Kidney glomerular epithelial cell (primary cell): ENCODE measurements around the gene RNF8.
"Not testable (repeated sequence)": the region's sequence is repeated elsewhere in the genome, so short reads cannot be mapped to it uniquely, and the experiment has no call there.

ENCODE experiments used
- DNase-seq: peaks from one replicate; lab custom pipeline; 2025; lab: John Stamatoyannopoulos, UW

RNF8 gene

DNA sequence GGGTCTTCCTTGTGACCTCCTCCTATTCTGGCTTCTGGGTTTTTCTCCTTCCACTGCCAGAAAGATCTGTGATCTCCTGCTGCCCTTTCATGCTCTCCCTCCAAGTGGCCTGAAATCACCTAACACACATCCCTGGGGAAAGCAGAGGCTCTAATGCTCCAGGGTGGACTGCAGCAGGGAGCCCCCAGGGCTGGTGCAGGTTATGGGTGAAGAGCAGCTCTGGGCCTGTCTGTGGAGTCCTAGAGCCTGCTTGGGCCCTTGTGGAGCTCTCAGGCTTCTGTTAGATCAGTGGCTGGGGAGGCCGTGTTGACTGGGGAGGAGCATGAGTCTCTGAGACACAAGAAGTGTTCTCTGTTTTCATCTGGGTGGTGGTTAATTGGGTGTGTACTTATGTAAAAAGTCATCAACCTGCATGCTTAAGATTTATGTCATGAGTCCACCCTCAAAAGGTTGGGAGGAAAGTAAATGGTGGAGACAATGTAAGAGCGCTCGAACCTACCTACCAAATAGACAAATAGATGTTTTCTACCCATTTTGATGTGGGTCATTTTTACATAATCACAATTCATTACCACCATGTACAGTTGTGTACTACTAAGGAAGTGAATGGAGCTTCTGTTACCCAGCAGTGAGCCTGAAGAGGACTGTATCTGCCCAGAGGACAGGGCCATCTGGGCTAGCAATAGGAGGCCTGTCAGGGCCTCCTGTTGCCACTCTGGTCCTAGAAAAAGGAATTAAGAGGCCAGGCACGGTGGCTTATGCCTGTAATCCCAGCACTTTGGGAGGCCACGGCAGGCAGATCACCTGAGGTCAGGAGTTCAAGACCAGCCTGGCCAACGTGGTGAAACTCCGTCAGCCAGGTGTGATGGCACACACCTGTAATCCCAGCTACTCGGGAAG lies 32.0 kb upstream of the RNF8 start:
- DNase-seq, result no peak

DNA sequence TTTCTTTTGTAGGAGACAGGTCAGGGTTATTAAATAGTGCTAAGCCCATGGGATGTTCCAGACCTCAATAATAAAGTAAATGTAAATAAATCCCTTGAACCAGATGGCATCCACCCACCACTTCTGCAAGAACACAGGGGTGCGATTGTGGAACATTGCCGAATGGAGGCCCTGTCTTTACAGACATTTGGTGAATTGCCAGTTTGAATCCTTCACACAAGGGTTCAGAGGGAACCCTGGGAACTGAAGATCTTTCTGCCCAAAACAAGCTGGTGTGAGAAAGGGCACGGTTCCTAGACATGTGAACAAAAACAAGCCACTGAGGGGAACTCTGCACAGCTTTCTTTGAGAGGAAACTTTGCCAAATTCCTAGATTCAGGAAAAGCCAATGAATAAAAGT lies 30.2 kb upstream of the RNF8 start:
- DNase-seq, result no peak

DNA sequence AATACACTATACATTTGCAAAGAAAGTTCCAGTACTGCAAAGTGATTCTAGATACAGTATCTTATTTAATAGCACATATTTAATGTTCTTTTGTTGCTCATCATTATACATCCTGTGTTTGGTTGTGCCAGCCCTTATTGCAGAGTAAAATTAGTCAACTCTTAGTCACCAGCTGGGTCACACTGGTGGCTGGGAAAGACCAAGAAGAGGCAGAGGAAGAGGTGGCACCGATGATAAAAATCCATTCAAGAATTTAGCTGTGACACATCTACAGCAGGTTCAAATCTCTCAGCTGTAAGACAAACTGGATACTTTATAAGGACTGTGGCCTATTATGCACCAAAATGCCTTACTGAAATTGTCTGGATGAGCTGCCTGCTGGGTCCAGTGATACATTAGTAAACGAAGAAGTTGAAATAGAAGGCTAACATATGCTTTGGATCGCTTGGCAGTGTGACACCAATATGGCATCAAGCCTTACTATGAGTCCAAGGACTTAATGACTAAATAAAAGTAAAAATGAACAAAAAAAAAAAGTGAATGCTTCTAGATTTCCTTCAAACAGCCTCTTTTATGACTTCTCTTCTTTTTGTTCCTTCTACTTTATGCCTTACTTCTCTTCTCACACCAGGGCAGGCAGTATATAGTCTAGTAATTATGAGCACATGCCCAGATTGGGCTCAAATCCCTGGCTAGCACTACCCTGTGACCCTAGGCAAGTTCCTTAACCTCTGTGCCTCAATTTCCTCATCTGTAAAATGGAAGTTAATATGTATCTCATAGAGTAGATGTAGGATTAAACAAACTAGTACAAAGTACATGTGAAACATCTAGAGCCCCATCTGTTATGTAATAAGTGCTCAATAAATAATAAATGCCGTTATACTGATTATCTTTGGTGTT lies 29.4 kb upstream of the RNF8 start:
- no peak for DNase-seq

DNA sequence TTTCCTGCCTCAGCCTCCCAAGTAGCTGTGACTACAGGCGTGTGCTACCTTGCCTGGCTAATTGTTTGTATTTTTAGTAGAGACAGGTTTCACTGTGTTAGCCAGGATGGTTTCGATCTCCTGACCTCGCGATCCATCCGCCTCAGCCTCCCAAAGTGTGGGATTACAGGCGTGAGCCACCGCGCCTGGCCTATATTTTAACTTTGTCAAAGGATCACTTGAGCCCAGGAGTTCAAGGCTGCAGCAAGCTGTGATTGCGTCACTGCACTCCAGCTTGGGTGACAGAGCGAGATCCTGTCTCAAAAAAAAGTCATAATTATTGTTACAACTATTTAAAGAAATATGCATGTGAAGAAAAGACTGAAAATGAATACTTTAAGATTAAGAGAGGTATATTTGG lies 23.4 kb upstream of the RNF8 start:
- DNase-seq, result not testable (repeated sequence)

DNA sequence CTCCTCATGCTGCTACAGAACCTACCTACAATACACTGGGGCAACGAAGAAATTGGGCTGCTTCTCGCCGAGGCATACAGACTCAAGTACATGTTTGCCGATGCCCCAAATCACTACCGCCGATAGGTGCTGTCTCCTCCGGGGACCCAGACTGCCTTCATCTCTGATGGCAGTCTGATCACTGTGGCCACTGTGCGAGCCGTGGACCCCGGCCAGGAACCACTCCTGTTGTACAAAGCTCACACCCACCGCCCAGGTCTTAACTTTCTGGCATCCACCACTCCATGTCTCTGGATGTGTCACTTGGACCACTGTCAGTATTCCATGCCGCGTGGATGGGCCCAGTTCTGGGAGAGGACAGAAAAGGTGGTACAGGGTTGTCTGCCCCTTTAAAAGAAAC lies 22.7 kb upstream of the RNF8 start:
- DNase-seq, result no peak

DNA sequence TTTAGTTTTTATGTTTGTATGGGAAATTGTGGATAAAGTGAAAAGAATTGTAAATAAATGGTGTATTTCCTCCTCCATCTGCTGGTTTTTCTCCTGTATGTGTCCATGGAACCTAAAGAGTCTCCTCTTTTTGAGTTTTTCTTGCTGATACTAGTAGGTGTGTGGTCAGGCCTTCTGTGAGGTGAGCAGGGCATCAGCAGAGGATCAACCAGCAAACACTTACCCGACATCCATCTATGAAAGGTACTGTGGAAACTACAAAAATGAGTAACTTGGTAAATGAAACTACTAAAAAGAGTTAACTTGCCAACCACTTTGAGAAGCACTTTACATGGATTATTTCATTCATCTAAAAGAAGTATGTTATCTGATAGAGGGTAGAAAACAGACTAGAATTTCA lies 20.9 kb upstream of the RNF8 start:
- no peak for DNase-seq

DNA sequence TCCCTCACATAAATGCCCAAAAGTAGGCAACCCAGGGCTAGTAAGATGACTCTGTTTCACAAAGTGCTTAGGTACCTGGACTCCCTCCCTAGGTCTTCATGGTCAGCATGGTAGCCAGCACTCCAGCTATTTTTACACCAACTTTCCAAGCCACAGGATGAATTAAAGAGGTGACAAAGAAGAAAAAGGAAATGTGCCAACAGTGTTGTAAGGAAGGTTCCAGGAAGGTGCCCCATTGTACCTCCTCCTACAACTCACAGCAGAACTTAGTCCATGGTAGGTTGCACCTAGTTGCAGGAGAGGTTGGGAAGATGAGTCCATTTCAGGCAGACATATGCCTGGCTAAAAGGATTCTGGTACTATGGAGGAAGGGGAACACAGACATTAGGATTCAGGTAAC lies 19.7 kb upstream of the RNF8 start:
- DNase-seq, result no peak

DNA sequence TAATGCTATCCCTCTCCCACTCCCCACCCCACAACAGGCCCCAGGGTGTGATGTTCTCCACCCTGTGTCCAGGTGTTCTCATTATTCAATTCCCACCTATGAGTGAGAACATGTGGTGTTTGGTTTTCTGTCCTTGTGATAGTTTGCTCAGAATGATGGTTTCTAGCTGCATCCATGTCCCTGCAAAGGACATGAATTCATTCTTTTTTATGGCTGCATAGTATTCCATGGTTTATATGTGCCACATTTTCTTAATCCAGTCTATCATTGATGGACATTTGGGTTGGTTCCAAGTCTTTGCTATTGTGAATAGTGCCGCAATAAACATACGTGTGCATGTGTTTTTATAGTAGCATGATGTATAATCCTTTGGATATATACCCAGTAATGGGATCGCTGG lies 15.5 kb upstream of the RNF8 start:
- not testable (repeated sequence) for DNase-seq

DNA sequence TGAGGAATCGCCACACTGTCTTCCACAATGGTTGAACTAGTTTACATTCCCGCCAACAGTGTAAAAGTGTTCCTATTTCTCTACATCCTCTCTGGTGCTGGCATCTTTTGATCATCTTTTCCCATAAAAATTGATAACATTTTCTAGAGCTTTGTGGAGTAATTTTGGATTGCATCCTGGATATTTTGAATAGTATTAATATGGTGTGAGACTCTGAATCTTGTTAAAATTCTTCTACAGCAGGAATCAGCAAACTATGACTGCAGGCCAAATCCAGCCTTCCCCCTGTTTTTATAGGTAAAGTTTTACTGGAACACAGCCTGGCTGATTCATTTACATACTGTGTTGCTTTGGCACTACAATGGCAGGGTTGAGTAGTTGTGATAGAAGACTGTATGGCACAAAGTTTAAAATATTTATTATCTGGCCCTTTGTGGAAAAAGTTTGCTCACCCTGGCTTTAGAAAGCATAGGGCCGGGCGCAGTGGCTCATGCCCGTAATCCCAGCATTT lies 15.0 kb upstream of the RNF8 start:
- DNase-seq, result no peak

DNA sequence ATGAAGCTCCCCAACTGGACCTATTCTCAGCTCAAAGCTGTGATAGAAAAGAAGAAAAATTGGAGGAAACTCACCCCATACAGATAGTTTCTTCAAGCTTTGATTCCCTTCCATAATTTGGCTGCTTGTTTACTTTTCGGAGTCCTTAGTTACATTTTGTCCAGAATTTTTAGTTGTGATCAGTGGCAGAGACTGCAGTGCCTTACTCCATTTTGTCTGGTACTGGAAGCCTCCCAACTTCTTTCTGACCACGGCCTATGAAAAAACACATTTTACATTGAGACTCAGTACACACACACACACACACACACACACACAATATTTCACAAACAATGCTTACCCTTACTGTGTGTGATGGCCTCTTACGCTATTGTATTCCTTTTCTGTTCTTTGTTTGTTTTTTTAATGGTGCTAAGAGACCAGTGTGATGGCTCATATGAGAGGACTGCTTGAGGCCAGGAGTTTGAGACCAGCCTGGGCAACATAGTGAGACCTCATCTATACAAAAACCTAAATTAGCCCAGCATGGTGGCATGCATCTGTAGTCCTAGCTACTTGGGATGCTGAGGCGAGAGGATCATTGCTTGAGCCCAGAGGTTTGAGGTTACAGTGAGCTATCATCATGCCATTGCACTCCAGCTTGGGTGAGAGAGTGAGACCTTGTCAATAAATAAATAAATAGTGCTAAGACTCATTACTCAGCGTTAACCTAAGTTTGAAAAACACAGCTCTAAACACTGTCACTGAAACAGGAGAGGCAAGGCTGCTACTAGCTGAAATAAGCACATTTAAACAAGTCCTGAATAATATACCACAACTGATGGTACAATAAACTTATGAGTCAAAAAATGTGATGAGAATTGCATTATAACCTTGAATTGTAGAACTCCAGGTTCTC lies 13.8 kb upstream of the RNF8 start:
- no peak for DNase-seq

DNA sequence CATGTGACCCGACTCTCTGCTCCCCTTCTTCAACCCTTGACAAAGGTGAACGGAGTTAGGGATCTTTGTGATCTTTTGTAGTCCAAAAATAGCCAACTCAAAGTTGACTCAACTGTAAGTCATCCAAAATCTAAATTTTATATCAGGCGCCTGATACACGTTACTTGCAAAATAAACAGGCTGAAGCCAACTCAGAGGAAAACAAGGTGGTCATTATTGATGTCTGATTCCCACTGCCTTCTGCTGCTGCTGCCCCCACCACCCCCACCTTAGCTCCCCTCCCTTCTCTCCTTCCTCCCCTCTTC lies 13.2 kb upstream of the RNF8 start:
- DNase-seq, result no peak

DNA sequence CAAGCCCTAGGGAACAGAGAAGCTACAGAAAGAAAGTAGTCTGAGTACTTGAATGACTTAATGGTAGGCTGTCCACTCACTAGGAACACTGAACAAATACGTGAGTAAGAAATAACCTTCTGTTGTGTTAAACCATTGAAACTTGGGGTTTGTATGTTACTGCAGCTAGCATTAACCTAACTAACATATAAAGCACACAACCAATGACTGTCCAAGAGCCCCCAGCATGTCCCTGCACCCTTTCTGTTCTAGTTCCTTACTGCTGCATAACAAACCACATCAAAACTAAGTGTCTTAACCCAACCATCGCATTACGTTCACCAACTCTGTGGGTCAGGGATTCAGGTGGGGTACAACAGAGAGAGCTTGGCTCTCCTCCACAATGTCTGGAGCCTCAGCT lies 10.5 kb upstream of the RNF8 start:
- DNase-seq, result no peak

DNA sequence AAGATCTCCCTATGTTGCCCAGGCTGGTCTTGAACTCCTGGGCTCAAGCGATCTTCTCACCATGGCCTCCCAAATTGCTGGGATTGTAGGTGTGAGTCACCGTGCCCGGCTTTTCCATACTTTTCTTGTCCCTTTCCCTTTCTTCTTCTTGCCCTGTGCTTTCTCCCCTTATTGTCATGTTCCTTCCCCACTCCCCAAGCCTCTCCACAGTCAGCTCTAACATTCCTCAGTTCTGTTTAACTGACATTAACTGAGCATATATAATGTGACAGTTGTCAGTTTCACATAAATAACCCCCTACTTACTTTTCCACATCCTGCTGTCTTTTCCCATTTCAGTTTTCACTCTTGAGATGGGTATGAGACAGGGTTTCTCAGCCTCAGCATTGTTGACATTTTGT lies 9.5 kb upstream of the RNF8 start:
- DNase-seq, result no peak

DNA sequence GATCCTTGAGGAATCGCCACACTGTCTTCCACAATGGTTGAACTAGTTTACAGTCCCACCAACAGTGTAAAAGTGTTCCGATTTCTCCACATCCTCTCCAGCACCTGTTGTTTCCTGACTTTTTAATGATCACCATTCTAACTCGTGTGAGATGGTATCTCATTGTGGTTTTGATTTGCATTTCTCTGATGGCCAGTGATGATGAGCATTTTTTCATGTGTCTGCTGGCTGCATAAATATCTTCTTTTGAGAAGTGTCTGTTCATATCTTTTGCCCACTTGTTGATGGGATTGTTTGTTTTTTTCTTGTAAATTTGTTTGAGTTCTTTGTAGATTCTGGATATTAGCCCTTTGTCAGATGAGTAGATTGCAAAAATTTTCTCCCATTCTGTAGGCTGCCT lies 8.0 kb upstream of the RNF8 start:
- DNase-seq, result not testable (repeated sequence)

DNA sequence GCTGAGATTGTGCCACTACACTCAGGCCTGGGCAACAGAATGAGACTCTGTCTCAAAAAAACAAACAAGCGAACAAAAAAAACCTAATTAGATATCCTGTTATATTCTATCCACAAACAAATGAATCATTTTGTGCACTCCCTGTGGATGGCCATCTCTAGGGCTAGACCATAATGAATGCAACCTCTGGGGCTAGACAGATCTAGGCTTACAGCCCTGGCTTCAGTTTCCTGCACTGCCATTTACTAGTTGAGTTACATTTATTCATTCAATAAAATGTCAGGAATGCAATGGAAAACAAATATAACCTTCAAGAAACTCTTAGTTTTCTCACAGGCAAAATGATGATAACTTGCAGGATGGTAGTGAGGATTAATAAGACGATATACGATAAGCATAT lies 6.6 kb upstream of the RNF8 start:
- no peak for DNase-seq

DNA sequence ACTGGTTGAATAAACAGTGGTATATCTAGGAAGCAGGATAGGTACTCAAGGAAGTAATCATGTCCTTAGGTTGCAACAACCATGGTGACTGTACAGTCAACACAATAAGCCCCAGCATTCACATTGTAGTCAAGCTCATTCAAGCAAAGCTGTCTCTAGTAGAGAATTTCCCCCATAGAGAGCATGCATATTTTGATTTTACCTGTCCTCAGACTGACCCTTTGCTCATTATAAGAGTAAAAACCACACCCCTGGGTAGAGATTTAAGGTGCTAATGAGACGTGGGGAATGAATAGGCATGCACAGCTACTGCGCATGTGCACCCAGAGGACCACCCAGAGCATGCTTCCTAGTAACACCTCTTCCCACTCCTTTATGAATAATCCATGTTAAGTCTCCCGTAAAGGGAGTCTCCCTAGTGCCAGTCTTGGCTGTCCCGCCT lies 6.1 kb upstream of the RNF8 start:
- DNase-seq, result peak; percentile 76

DNA sequence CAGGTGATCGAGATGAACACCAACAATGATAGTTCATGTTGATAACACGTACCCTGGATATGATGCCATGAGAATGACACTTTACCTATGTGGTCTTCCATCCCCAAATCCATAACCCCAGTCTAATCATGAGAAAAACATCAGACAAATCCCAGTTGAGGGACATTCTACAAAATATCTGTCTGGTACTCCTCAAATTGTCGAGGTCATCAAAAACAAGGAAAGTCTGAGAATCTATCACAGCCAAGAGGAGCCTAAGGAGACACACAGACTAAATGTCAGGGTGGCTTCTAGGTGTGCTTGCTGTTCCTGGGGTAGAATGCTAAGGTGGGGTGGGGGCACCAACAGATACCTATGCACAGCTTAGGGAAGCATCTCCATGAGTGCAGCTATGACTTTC lies 2.8 kb upstream of the RNF8 start:
- no peak for DNase-seq

DNA sequence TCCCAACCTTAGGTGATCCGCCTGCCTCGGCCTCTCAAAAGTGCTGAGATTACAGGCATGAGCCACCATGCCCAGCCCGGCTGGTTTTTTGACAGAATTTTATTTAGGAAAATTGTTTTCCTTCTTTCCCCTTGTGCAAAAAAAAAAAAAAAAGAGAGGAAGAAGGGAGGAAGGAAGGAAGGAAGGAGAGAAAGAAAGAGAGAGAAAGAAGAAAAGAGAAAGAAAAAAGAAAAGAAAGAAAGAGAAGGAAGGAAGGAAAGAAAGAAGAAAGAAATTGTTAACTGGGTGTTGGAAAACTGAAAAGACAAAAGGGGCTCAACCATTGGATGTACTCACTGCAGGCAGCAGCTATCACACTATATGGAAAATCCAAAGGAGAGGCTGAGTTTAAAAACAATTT lies 1.4 kb upstream of the RNF8 start:
- DNase-seq, result no peak

DNA sequence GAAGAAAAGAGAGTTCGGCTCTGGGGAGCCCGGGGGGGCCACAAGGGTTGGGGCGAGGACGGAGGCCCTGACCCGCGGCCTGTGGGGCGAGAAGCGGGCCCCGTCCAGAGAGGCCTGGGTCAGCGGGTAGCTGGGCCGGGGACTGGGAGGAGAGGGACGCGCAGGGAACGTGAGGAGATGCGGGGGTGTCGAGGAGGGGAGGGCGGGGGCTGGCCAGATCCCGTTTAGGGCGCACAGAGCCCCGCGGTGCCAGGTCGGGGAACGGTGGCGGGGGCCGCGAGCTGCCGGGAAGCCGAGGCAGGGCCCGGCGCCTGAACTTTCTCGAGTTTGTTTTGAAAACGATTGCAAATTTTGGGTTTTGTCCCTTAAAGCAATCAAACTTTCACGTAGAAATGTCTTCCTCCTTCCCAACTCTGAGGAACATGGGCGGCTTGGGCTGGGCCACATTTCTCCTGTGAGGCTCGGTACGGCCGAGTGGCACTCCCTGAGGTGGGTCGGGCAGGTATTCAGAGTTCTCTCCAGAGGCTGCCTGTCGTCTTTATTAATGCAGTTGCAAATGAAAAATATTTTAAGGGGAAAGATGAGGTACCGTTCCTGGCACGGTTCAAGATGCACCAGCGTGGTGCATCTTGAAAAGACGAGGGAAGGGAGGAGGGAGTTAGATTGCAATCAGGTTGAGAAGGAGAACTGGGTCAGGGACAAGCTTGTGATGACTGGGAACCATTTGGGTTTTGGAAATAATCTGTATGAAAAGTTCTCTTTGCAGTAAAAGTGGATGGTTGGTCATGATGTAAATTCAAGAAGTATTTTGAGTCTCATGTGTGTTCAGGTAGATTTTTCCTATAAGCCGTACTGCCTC lies 972 bp downstream of the RNF8 start:
- peak; percentile 23 for DNase-seq

DNA sequence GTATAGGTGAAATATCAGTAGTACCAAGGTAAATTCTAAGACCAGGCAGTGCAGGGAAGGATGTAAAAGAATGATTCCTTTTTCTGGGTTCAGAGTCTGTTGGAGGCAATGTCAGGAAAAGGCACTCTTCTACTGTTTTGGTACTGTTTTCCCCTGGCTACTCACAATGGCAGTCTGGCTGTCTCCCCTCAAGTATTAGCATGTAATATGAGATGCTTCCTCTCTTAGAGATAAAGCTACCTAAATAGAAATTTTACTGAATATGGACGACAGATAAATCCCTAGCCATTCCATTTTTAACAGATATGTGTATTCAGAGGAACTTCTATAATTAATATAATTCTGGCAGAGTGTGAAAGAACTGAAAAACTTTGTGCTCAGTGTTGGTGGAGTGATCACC lies 3.5 kb downstream of the RNF8 start:
- DNase-seq, result no peak

DNA sequence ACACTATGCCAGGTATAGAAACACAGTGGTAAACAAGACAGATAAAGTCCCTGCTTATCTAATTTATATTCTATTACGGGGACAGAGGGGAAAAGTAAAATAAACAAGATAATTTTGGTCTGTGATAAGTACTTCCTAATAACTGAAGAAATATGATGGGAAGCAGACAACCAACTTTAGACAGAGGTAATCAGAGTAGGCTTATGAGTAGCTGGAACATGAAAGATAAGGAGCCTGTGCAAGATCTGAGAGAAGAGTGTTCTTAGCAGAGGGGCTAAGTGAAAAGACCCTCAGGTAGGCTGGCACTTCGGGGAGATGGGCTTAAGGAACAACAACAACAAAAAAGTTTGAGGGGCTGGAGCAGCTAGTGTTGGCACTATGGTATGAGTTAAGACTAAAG lies 4.1 kb downstream of the RNF8 start:
- no peak for DNase-seq
